GM12878 (cell line): ENCODE results near the gene CD33.

ENCODE experiments used
- CTCF ChIP-seq, 3 experiments: IDR thresholded peaks in 2 of 3; conservative IDR thresholded peaks in 1 of 3; 2 replicates each; pipeline ENCODE4 v1.5.1; 2011; ENCODE audit warnings: low read depth in 3 of 3, low read length in 3 of 3, mild to moderate bottlenecking in 3 of 3, control low read depth in 2 of 3, moderate library complexity in 2 of 3, inconsistent platforms in 1 of 3, mixed read lengths in 1 of 3; ENCODE audit not compliant: control insufficient read depth in 2 of 3, insufficient read depth in 1 of 3; ENCODE audit errors: extremely low read depth in 1 of 3
- E2F8 ChIP-seq: fragments of 450-650 bp; IDR thresholded peaks from 2 replicates; pipeline ENCODE4 v1.6.1; 2018; ENCODE audit warnings: mild to moderate bottlenecking, low read depth, moderate library complexity; ENCODE audit not compliant: partially characterized antibody
- PKNOX1 ChIP-seq: fragments of 450-650 bp; IDR thresholded peaks from 2 replicates; pipeline ENCODE4 v1.6.1; 2016; ENCODE audit warnings: mild to moderate bottlenecking
- RB1 ChIP-seq: fragments of 450-650 bp; formaldehyde crosslinking; IDR thresholded peaks from 2 replicates; pipeline ENCODE4 v1.6.1; 2017; ENCODE audit warnings: mild to moderate bottlenecking, borderline replicate concordance
- REST ChIP-seq: IDR thresholded peaks from 2 replicates; pipeline ENCODE4 v1.6.1; 2012; ENCODE audit warnings: mild to moderate bottlenecking, low read depth, low read length
- SP1 ChIP-seq: IDR thresholded peaks from one replicate; pipeline ENCODE4 v1.6.1; 2011; ENCODE audit warnings: low read depth, low read length

GRCh38 chr19:51259348-51260245 lies 34.7 kb downstream of the CD33 start:
- TF ChIP-seq REST (no peak), PKNOX1 (no peak), CTCF (IDR thresholded peaks at IDR 0.05 in 2 of 3, conservative IDR thresholded peaks at IDR 0.05 in 1 of 3; ENCODE audit: control insufficient read depth in 2 of 3, extremely low read depth in 1 of 3, insufficient read depth in 1 of 3, low read depth in 3 of 3, low read length in 3 of 3) (peak; percentile 82 to 87 (median 85)), RB1 (no peak), SP1 (no peak), E2F8 (no peak)
